Effector memory CD8-positive, alpha-beta T cell (primary cell): ENCODE results near the gene NTN1.

Experiments used
- ATAC-seq: fragments of 150-1000 bp; cut with Tn5 transposase; replicated peaks from 2 replicates; pipeline ENCODE4 v1.10.0; 2021; ENCODE audit warnings: mild to moderate bottlenecking, moderate library complexity
- DNase-seq, 3 experiments: peaks; one replicate each; pipeline ENCODE4 v3.0.0; 2021
- H3K27ac Mint-ChIP-seq, 2 donors: one replicate each; pipeline ENCODE4 v1.8.0; 2022; ENCODE audit warnings: mild to moderate bottlenecking in 2 of 2, mixed read lengths in 2 of 2, moderate library complexity in 2 of 2
- H3K27me3 Mint-ChIP-seq, 2 donors: one replicate each; pipeline ENCODE4 v1.8.0; 2022; ENCODE audit warnings: mixed read lengths in 2 of 2
- H3K36me3 Mint-ChIP-seq: one replicate; pipeline ENCODE4 v1.8.0; 2022; ENCODE audit warnings: mild to moderate bottlenecking, moderate library complexity, mixed read lengths; ENCODE audit not compliant: insufficient read depth
- H3K4me1 Mint-ChIP-seq, 2 donors: one replicate each; pipeline ENCODE4 v1.8.0; 2022; ENCODE audit warnings: low read depth in 2 of 2, mixed read lengths in 2 of 2
- H3K4me3 Mint-ChIP-seq, 2 donors: one replicate each; pipeline ENCODE4 v1.8.0; 2022; ENCODE audit warnings: mild to moderate bottlenecking in 2 of 2, mixed read lengths in 2 of 2, moderate library complexity in 2 of 2
- H3K9me3 Mint-ChIP-seq, 2 donors: one replicate each; pipeline ENCODE4 v1.8.0; 2022; ENCODE audit warnings: mixed read lengths in 2 of 2

The NTN1 gene

DNA sequence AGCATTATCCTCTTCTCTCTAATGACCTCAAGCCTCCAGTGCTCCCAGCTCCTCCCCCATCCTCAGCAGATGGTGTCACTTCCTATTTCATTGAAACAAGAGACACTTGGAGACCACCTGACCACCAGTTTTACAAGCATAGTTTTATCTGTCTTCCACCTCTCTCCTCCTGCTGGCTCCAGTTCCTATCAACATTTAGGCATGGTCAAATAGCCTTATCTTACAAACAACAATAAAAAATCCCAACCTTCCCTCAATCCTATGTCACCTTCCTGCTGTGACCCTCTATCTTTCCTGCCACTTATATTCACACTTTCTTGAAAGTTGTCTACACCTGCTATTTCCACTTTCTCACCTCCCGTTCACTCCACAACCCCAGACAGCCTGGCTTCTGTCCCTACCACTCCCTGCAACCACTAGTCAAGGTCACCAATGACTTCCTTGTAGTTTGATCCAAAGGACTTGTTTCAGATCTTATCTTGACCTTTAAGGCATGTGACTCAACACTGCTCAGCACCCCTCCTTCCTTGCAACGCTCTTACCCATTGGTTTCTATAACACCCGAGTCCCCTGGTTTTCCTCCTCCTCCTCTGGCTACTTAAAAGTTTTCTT lies 4.3 kb upstream of the NTN1 start:
- H3K27me3 Mint-ChIP-seq: peaks cover 43 to 45% of the 10 kb centered on the region in 2 donors
- no peaks in the 10 kb centered on the region for H3K36me3 Mint-ChIP-seq
- H3K4me1 Mint-ChIP-seq: no peaks in the 10 kb centered on the region
- no peak overlapping the region for H3K4me3 Mint-ChIP-seq
- no peaks in the 10 kb centered on the region for H3K9me3 Mint-ChIP-seq
- no peak overlapping the region for H3K27ac Mint-ChIP-seq
- ATAC-seq: no peak
- DNase-seq: no peak

DNA sequence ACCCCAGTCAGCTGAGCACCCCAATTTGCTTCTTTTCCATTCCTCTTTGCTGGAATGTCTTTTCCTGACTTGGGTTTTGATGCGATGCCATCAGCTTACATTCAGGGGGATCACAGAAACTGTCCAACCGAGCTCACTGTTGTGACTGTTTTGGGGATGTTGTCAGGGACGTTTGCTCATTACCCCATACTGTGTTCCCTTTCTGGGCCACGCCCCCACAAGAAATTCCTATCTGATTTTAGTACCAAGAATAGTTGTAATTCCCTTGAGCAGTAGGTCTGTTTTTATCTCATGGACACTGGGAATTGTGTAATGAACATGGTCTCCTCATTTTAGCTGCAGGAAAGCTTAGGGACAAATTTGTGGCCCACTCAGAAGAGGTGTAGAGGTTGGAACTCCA lies 2.6 kb upstream of the NTN1 start:
- H3K36me3 Mint-ChIP-seq: no peaks in the 10 kb centered on the region
- H3K27ac Mint-ChIP-seq: no peak overlapping the region
- peaks cover 3 to 5% of the 10 kb centered on the region in 2 donors for H3K4me1 Mint-ChIP-seq
- ATAC-seq (no peak), DNase-seq (no peak)
- H3K4me3 Mint-ChIP-seq: no peak overlapping the region
- peaks cover 38% of the 10 kb centered on the region in 2 donors for H3K27me3 Mint-ChIP-seq
- no peaks in the 10 kb centered on the region for H3K9me3 Mint-ChIP-seq

DNA sequence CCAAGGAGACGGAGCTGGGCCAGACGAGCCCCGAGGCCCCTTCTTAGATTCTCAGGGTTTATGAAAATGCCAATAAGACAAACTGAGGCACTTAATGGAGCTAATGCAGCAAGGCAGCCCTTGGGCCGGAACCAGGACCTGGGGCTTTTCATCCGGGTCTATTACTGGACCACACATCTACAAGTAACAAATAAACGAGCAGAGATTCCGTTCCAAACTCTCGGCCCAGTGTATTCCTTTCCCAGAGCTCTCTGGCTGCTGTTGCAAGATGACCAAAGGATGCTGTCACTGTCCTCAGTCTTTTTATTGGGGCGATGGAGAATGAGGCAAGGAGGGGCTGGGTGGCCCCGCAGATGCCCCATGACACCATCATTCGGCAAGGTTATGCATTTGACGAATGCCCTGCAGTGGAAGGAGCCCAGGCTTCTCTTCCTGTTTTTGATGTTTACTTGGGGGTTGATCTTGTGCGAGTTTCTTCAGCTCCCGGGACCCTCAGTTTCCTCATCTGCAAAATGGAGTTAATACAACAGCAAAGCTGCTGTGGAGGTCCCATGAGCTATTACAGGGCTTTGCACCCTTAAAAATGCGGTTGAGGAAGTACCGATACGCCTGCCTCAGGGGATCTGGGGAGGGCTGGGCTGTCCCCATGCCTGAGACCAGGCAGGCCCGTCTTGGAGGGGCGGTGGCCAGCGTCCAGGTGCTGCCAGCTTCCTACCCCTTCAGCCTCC lies 1.1 kb upstream of the NTN1 start:
- ATAC-seq: no peak

DNA sequence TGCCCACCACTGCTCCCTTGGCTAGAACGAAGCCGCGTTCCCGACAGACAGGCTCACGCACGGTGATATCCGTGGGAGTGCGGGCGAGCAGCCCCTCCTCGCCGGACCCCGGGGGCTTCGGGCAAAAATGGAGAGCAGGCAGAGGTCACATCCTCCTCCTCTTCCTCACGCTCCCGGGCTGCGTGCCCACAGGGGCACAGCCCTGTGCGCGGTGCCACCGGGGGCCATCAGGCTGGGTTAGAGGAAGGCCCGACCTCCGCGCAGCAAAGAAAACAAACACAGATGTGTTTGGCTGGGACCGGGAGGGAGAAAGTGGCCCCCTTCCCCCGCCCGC lies 519 bp upstream of the NTN1 start:
- H3K4me1 Mint-ChIP-seq: peaks cover 3 to 5% of the 10 kb centered on the region in 2 donors
- H3K9me3 Mint-ChIP-seq: no peaks in the 10 kb centered on the region
- DNase-seq (no peak), ATAC-seq (no peak)
- H3K4me3 Mint-ChIP-seq: peak overlapping the region; percentile 57 to 70
- H3K36me3 Mint-ChIP-seq: no peaks in the 10 kb centered on the region
- peaks cover 50 to 52% of the 10 kb centered on the region in 2 donors for H3K27me3 Mint-ChIP-seq
- no peak overlapping the region for H3K27ac Mint-ChIP-seq

More for the DNA sequence above, 1.1 kb upstream of the NTN1 start:
- peaks cover 3 to 5% of the 10 kb centered on the region in 2 donors for H3K4me1 Mint-ChIP-seq
- H3K4me3 Mint-ChIP-seq: peak overlapping the region; percentile 57 to 70
- no peaks in the 10 kb centered on the region for H3K9me3 Mint-ChIP-seq
- DNase-seq: no peak
- H3K27ac Mint-ChIP-seq: no peak overlapping the region
- H3K27me3 Mint-ChIP-seq: peaks cover 45 to 47% of the 10 kb centered on the region in 2 donors
- H3K36me3 Mint-ChIP-seq: no peaks in the 10 kb centered on the region

DNA sequence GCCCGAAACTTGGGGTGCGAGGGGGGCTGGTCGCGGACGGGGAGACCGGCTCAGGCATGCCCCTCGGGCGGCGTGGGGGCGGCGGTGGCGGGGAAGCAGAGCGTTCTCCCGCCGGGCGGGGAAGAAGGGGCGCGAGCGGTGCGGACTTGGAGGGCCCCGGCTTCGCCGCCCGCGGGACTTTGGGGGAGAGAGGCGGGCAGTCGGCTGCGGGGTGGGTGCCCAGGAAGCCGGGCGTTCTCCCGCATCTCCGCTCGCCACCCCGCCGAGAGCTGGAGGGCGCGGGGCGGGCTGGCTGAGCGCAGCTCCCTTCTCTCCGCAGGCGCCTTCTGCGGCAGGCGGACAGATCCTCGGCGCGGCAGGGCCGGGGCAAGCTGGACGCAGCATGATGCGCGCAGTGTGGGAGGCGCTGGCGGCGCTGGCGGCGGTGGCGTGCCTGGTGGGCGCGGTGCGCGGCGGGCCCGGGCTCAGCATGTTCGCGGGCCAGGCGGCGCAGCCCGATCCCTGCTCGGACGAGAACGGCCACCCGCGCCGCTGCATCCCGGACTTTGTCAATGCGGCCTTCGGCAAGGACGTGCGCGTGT lies 772 bp downstream of the NTN1 start:
- H3K4me1 Mint-ChIP-seq: peaks cover 3 to 5% of the 10 kb centered on the region in 2 donors
- H3K4me3 Mint-ChIP-seq: peak overlapping the region; percentile 85
- no peak for ATAC-seq
- no peaks in the 10 kb centered on the region for H3K9me3 Mint-ChIP-seq
- H3K36me3 Mint-ChIP-seq: no peaks in the 10 kb centered on the region
- H3K27me3 Mint-ChIP-seq: peaks cover 63 to 65% of the 10 kb centered on the region in 2 donors
- no peak for DNase-seq
- H3K27ac Mint-ChIP-seq: peak overlapping the region in 1 of 2 donors; percentile 85

DNA sequence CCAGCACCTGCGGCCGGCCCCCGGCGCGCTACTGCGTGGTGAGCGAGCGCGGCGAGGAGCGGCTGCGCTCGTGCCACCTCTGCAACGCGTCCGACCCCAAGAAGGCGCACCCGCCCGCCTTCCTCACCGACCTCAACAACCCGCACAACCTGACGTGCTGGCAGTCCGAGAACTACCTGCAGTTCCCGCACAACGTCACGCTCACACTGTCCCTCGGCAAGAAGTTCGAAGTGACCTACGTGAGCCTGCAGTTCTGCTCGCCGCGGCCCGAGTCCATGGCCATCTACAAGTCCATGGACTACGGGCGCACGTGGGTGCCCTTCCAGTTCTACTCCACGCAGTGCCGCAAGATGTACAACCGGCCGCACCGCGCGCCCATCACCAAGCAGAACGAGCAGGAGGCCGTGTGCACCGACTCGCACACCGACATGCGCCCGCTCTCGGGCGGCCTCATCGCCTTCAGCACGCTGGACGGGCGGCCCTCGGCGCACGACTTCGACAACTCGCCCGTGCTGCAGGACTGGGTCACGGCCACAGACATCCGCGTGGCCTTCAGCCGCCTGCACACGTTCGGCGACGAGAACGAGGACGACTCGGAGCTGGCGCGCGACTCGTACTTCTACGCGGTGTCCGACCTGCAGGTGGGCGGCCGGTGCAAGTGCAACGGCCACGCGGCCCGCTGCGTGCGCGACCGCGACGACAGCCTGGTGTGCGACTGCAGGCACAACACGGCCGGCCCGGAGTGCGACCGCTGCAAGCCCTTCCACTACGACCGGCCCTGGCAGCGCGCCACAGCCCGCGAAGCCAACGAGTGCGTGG lies 1.5 kb downstream of the NTN1 start:
- no peaks in the 10 kb centered on the region for H3K36me3 Mint-ChIP-seq
- H3K4me3 Mint-ChIP-seq: peak overlapping the region; percentile 85
- peaks cover 3 to 5% of the 10 kb centered on the region in 2 donors for H3K4me1 Mint-ChIP-seq
- no peaks in the 10 kb centered on the region for H3K9me3 Mint-ChIP-seq
- H3K27ac Mint-ChIP-seq: peak overlapping the region in 1 of 2 donors; percentile 85
- peaks cover 67 to 70% of the 10 kb centered on the region in 2 donors for H3K27me3 Mint-ChIP-seq
- DNase-seq: no peak
- ATAC-seq: no peak

DNA sequence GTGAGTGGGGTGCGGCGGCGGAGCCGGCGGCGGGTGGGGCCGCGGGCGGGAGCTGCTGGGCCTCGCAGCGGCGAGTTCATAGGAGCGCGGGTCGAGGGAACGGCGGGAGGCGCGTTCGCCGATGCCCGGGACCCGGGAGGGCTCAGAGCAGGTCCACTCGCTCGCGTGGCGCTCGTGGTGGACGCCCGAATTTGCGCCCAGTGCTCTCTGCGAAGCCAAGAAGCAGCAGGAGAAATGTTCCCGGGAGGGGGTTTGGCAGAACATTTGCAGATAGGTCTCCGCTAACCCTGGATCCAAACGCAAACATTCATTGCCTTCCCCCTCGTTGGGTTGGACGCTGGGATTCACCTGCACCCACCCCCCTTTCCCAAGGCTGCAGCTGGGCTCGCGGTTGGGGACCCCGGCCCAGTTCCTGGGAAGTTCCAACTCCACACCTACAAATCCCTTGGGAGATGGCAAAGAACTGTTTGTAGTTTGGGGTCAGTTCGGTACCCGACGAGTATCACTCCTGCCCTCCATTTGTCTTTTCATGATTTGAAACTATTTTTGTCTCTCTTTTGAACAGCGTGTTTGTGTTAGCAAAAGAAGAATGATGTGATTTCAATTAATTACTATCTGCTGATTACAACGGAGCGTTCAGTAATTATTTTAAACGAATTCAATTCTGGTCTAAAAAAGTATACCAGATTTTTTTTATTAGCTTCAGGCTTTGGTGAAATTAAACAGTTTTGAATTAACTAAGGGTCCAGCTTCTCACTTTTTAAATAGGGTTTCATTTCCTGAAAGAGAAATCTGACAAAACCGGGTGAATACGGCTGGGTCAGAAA lies 2.3 kb downstream of the NTN1 start:
- peaks cover 2% of the 10 kb centered on the region for H3K36me3 Mint-ChIP-seq
- no peak overlapping the region for H3K27ac Mint-ChIP-seq
- H3K27me3 Mint-ChIP-seq: peaks cover 68 to 78% of the 10 kb centered on the region in 2 donors
- no peaks in the 10 kb centered on the region for H3K9me3 Mint-ChIP-seq
- H3K4me3 Mint-ChIP-seq: peak overlapping the region; percentile 1 to 47
- ATAC-seq (no peak), DNase-seq (no peak)
- peaks cover 3 to 5% of the 10 kb centered on the region in 2 donors for H3K4me1 Mint-ChIP-seq

DNA sequence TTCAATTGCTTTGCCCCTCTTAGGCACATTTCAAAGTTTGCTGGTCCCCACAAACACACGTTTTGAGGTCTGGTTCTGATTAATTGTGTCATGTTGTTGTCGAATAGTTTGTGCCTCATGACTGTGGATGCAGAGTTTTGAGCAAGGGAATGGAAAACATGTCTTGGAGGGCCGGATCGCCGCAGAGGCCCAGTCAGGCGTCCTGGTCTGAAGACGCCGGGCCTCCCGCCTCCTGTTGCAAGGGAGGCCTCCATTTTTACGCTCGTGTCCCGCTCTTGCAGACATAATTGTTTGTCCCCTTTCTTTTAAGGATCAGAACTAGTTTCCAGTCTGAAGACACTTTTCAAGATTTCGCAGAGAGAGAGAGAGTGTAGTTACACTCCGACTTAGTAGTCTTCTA lies 3.2 kb downstream of the NTN1 start:
- ATAC-seq (no peak), DNase-seq (no peak)
- Mint-ChIP-seq H3K27ac (no peak overlapping the region), H3K27me3 (peaks cover 68 to 78% of the 10 kb centered on the region in 2 donors), H3K9me3 (no peaks in the 10 kb centered on the region), H3K36me3 (peaks cover 2% of the 10 kb centered on the region), H3K4me1 (peaks cover 3 to 5% of the 10 kb centered on the region in 2 donors), H3K4me3 (peak overlapping the region; percentile 1 to 48)

DNA sequence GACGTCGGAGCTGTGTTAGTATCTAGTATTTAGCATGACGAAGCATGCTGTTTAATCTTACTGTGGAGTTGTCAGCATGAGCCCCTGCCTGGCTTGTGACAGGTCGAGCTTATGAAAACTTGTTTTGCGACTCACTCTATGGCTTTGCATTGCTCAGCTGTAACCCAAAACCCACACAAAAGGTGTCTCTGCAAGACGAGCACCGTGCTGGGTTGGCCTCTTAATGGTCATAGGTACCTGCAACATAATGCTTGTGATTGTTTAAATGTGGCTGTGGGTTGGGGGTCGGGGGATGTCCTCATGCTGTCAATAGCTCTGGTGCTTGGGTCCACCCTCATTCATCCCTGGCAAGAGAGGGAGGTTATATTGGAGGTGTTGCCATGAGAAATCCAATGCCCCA lies 5.4 kb downstream of the NTN1 start:
- DNase-seq (no peak), ATAC-seq (no peak)
- H3K4me3 Mint-ChIP-seq: no peak overlapping the region
- H3K27me3 Mint-ChIP-seq: peaks cover 78 to 90% of the 10 kb centered on the region in 2 donors
- H3K27ac Mint-ChIP-seq: no peak overlapping the region
- peaks cover 3 to 5% of the 10 kb centered on the region in 2 donors for H3K4me1 Mint-ChIP-seq
- peaks cover 2% of the 10 kb centered on the region for H3K36me3 Mint-ChIP-seq
- no peaks in the 10 kb centered on the region for H3K9me3 Mint-ChIP-seq

DNA sequence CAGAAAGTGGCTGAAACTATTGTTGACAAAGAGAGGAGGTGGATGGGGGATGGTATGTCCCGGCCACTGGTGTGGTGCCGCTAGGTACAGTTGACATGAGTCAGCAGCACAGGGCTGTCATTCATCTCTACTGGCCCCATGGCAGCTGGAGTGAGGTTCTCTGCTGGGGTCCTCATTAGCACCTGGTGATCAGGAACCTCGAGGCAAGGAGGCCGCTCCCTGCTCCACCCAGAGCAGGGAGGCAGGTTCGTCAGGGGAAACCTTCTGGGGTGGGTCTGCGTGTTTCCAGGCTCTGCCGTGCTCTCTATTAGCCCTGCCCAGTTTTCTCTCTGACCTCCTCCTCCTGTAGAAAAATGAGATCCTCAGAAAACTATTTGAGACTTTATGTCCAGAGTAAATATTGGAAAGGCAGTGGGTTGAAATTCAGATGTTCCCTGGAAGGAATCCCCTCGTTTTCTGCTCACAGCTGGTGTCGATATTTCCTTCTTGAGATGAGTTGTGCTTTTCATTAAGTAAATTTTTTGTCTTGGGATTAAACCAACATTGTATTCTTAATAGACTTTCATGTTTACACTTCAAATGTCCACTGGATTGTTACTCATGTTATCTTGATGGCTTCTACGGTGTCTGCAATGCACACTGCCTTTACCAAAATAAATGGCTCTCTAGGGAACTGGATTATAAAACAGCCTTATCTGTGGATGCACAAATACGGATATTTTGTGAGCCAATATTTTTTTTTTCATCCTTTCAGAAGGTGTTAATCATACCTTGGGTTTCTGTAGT lies 7.1 kb downstream of the NTN1 start:
- ATAC-seq: no peak
- no peak for DNase-seq
- Mint-ChIP-seq H3K27me3 (peaks cover 88 to 96% of the 10 kb centered on the region in 2 donors), H3K36me3 (peaks cover 4% of the 10 kb centered on the region), H3K4me3 (no peak overlapping the region), H3K27ac (no peak overlapping the region), H3K9me3 (no peaks in the 10 kb centered on the region), H3K4me1 (no peaks in the 10 kb centered on the region)

DNA sequence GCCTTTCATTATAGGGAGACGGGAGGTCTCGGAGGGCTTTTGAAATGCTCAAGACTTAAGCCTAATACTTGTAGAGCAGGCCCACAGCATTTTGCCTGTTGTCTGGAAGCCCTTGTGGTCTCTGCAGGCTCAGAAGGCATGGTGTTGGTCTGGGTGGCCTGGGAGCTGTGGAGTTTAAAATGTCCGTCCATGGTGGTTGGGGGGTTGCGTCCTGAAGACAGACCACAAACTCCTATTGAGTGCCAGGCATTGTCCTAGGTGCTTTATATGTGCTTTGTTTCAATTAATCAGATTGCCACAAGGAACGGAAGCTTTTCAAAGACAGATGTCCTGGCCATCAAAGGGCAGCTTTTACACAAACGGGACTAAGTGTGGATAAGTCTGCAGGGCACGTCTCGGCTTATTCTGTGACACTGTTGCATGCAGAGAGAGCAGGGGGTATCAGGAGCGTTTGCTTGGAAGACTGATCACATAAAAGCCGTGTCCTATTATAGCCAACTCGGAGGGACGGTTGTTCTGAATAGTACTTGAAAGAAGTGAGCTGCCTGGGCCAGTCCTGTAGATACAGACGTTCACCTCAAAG lies 7.8 kb downstream of the NTN1 start:
- Mint-ChIP-seq H3K4me3 (no peak overlapping the region), H3K27me3 (peaks cover 84 to 93% of the 10 kb centered on the region in 2 donors), H3K36me3 (peaks cover 7% of the 10 kb centered on the region), H3K27ac (no peak overlapping the region), H3K4me1 (no peaks in the 10 kb centered on the region), H3K9me3 (no peaks in the 10 kb centered on the region)
- DNase-seq: no peak
- no peak for ATAC-seq

DNA sequence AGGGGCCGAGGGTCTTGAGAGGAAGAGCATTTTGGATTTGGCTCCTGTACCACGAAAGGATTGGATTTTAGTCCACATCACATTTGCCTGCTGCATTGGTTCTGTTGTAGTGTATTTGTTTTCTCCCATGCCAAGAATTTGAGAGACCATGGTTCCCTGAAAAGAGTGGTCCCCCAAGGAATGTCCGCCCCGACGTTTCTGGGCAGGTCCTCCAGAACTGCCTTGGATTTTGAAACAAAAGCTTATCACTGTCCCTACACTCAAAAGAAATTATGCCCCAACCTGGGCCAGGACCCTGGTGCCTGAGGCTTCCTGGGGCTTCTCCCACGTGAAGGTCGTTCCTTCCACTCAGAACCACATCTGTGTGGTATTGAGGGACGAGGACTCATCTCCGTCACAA lies 10.8 kb downstream of the NTN1 start:
- no peaks in the 10 kb centered on the region for H3K9me3 Mint-ChIP-seq
- peaks cover 59 to 70% of the 10 kb centered on the region in 2 donors for H3K27me3 Mint-ChIP-seq
- H3K27ac Mint-ChIP-seq: no peak overlapping the region
- no peaks in the 10 kb centered on the region for H3K4me1 Mint-ChIP-seq
- peaks cover 7% of the 10 kb centered on the region for H3K36me3 Mint-ChIP-seq
- ATAC-seq (no peak), DNase-seq (no peak)
- no peak overlapping the region for H3K4me3 Mint-ChIP-seq
